Tibial artery (tissue), 4 donors: Measurements from ENCODE around the gene CTF1.
A peak's percentile ranks its signal among the peaks of the same experiment; 100 is the strongest.
"Not testable (repeated sequence)": the region's sequence is repeated elsewhere in the genome, so short reads cannot be mapped to it uniquely, and the experiment has no call there.

Experiments
- DNase-seq, 2 donors: peaks; one replicate each; pipeline ENCODE4 v3.0.0-alpha.2; 2019
- H3K27ac ChIP-seq, 2 donors: fragments of 200-600 bp; sonication (generic) in 1 of 2; 1 replicate in 1 of 2; 2 replicates in 1 of 2; pipeline ENCODE4 v1.5.1; 2018 to 2019; ENCODE audit warnings: mild to moderate bottlenecking in 1 of 2
- H3K27me3 ChIP-seq, 2 donors: fragments of 200-600 bp; sonication (generic) in 1 of 2; one replicate each; pipeline versions ENCODE4 v1.5.1 to v1.6.0; 2016 to 2019
- H3K36me3 ChIP-seq, 3 donors: fragments of 200-600 bp; sonication (generic) in 2 of 3; one replicate each; pipeline ENCODE4 v1.5.1; 2016 to 2019; ENCODE audit warnings: mild to moderate bottlenecking in 2 of 3
- H3K4me1 ChIP-seq, 4 donors: fragments of 200-600 bp; sonication (generic) in 2 of 4; 1 replicate in 3 of 4; 2 replicates in 1 of 4; pipeline ENCODE4 v1.5.1; 2016 to 2019
- H3K4me3 ChIP-seq, 2 donors: fragments of 200-600 bp; sonication (generic) in 1 of 2; 1 replicate in 1 of 2; 2 replicates in 1 of 2; pipeline ENCODE4 v1.5.1; 2018 to 2019; ENCODE audit warnings: mild to moderate bottlenecking in 2 of 2
- H3K9me3 ChIP-seq, 3 donors: fragments of 200-600 bp; sonication (generic) in 1 of 3; one replicate each; pipeline ENCODE4 v1.5.1; 2016 to 2019
- intact Hi-C: fragments of 100-400 bp; cut with DNase I; formaldehyde crosslinking; loops from one replicate; pipeline ENCODE4 v1.15.0; 2023; ENCODE audit warnings: low total_unique reads
- TF ChIP-seq, protein P1 (sequence below), 2 experiments: fragments of 200-600 bp in 1 of 2; fragments of 450-650 bp in 1 of 2; IDR thresholded peaks; one replicate each; pipeline ENCODE4 v1.5.1; 2017 to 2019; ENCODE audit warnings: antibody characterized with exemption in 2 of 2, mild to moderate bottlenecking in 1 of 2, moderate library complexity in 1 of 2

CTF1 gene

DNA sequence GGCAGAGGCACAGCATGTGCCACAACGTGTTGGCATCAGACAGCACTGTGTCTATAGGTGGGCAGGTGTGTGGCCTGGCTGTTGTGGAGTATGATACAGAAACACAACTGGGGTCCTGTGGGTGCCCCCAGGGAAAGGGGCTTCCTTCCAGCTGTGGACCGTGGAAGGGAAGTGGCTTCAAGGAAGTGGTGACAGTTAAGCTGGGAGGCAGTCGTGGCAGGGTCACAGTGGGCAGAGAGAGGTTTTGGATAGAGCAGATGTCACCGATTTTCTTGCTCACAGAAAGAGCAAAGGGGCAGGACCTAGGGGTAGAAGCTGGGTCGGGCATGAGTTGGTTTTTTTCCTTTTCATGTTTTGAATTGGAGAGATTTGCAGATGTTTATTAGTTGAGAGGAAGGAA lies 41.3 kb downstream of the CTF1 start:
- intact Hi-C loops: no loop called here
- peaks cover 0 to 62% (median 13%) of the 10 kb centered on the region in 3 donors for H3K36me3 ChIP-seq
- no peaks in the 10 kb centered on the region for H3K9me3 ChIP-seq
- no peaks in the 10 kb centered on the region for H3K27me3 ChIP-seq
- TF ChIP-seq, protein P1, sequence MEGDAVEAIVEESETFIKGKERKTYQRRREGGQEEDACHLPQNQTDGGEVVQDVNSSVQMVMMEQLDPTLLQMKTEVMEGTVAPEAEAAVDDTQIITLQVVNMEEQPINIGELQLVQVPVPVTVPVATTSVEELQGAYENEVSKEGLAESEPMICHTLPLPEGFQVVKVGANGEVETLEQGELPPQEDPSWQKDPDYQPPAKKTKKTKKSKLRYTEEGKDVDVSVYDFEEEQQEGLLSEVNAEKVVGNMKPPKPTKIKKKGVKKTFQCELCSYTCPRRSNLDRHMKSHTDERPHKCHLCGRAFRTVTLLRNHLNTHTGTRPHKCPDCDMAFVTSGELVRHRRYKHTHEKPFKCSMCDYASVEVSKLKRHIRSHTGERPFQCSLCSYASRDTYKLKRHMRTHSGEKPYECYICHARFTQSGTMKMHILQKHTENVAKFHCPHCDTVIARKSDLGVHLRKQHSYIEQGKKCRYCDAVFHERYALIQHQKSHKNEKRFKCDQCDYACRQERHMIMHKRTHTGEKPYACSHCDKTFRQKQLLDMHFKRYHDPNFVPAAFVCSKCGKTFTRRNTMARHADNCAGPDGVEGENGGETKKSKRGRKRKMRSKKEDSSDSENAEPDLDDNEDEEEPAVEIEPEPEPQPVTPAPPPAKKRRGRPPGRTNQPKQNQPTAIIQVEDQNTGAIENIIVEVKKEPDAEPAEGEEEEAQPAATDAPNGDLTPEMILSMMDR (IDR thresholded peaks at IDR 0.05): no peak
- no peak for DNase-seq
- peaks cover 0 to 18% (median 7%) of the 10 kb centered on the region in 4 donors for H3K4me1 ChIP-seq
- peak overlapping the region; percentile 57 to 70 for H3K27ac ChIP-seq
- no peak overlapping the region for H3K4me3 ChIP-seq

DNA sequence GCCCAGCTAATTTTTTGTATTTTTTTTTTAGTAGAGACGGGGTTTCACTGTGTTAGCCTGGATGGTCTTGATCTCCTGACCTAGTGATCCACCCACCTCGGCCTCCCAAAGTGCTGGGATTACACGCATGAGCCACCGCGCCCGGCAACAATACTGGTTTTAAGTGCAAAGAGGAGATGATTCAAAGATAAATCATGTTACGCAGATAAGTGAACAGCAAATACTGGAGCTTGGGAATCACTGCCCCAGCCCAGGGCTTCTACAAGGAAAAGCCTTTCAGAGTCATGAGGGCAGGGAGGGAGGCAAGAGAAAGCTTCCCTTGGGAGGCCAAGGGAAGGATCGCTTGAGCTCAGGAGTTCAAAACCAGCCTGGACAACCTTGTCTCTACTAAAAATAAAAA lies 43.2 kb downstream of the CTF1 start:
- H3K4me3 ChIP-seq, H3K9me3 ChIP-seq, H3K27ac ChIP-seq, DNase-seq, intact Hi-C loops, H3K27me3 ChIP-seq: not testable (repeated sequence)
- H3K4me1 ChIP-seq: peaks cover 0 to 18% (median 7%) of the 10 kb centered on the region in 4 donors
- H3K36me3 ChIP-seq: peaks cover 0 to 59% (median 10%) of the 10 kb centered on the region in 3 donors

DNA sequence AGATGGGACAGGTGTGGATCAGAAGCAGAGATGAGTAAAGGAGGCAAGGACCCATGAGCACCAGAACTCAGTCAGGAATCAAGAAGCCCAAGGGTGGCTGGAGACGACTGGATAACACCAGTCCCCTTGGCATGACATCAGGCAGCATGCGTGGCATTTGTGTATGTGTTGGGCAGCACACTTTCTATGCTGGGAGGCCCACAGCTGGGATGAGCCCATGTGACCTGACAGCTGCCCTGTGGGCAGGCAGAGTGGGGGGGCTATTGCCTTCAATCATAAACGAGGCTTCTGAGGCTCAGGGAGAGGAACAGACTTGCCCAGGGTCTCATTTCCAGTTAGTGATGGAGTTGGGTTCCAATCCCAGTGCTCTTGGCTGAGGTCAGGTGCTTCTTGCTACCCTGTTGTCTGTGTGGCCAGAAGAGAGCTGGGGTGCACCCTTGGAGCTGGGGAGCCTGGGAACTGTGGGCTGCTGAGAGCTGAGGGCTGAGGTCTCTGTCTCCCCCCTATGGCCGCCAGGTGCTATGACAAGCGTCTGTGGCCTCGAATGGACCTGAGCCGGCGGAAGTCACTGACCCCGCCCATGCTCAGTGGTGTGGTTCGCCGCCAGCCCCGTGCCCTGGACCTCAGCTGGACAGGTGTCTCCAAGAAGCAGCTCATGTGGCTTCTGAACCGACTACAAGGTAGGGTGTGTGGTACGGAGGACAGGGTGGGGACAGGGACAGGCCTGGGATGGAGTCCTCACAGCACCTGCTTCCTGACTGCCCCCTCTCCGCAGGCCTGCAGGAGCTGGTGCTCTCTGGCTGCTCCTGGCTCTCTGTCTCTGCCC lies 45.4 kb downstream of the CTF1 start:
- peaks cover 0 to 18% (median 7%) of the 10 kb centered on the region in 4 donors for H3K4me1 ChIP-seq
- TF ChIP-seq, protein P1 (IDR thresholded peaks at IDR 0.05): peak; percentile 74 to 89
- no peaks in the 10 kb centered on the region for H3K9me3 ChIP-seq
- intact Hi-C loops: no loop called here
- peak in 1 of 2 donors; percentile 80 for DNase-seq
- H3K36me3 ChIP-seq: peaks cover 0 to 54% (median 14%) of the 10 kb centered on the region in 3 donors
- H3K27ac ChIP-seq: no peak overlapping the region
- no peaks in the 10 kb centered on the region for H3K27me3 ChIP-seq
- no peak overlapping the region for H3K4me3 ChIP-seq

DNA sequence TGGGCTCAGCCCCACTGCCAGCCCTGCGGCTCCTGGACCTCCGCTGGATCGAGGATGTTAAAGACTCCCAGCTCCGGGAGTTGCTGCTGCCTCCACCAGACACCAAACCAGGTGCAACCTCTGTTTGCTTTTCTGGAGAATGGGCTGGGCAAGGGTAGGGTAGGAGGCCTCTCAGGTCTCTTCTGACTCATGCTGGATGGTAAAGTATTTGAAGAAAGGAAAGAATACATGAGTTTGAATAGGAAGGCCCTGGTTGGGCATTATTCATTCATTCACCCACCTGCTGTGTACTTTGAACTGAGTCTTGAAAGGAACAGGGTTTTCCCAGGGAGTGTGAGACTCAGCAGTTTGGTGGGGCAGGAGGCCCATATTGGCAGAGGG lies 46.0 kb downstream of the CTF1 start:
- TF ChIP-seq, protein P1 (IDR thresholded peaks at IDR 0.05): no peak
- Histone ChIP-seq H3K4me1 (peaks cover 0 to 17% (median 7%) of the 10 kb centered on the region in 4 donors), H3K4me3 (no peak overlapping the region), H3K9me3 (no peaks in the 10 kb centered on the region), H3K27me3 (no peaks in the 10 kb centered on the region), H3K36me3 (peaks cover 0 to 53% (median 18%) of the 10 kb centered on the region in 3 donors), H3K27ac (no peak overlapping the region)
- intact Hi-C loops: no loop called here
- DNase-seq: no peak

DNA sequence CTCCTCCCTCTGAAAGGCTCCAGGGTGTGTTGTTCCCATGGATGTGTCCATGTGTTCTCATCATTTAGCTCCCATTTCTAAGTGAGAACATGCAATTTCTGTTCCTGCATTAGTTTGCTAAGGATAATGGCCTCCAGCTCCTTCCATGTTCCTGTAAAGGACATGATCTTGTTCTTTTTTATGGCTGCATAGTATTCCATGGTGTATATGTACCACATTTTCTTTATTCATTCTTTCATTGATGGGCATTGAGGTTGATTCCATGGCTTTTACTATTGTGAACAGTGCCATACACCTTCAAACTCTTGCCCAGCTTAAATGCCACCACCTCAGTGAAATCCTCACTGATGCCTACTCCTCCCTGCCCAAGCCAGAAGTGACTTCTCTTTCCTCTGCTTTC lies 47.9 kb downstream of the CTF1 start:
- intact Hi-C loops: no loop called here
- H3K4me1 ChIP-seq: peaks cover 0 to 19% (median 11%) of the 10 kb centered on the region in 4 donors
- no peak overlapping the region for H3K27ac ChIP-seq
- DNase-seq: no peak
- no peaks in the 10 kb centered on the region for H3K27me3 ChIP-seq
- no peaks in the 10 kb centered on the region for H3K9me3 ChIP-seq
- TF ChIP-seq, protein P1 (IDR thresholded peaks at IDR 0.05): no peak
- H3K36me3 ChIP-seq: peaks cover 0 to 51% (median 18%) of the 10 kb centered on the region in 3 donors
- no peak overlapping the region for H3K4me3 ChIP-seq
